DOHH2 (cell line): ENCODE data around the gene AKNA.

ENCODE experiments used
- H3F3A ChIP-seq: fragments of 200-600 bp; sonication (generic), shearing (Covaris generic); 2 replicates; pipeline ENCODE4 v1.6.0; 2016; ENCODE audit warnings: antibody characterized with exemption, mild to moderate bottlenecking; ENCODE audit not compliant: control insufficient read depth, insufficient read depth
- H3K27ac ChIP-seq: fragments of 200-600 bp; sonication (generic); 2 replicates; pipeline ENCODE4 v1.5.1; 2014; ENCODE audit warnings: low read depth, mild to moderate bottlenecking, low read length, moderate library complexity
- H3K27me3 ChIP-seq: fragments of 200-600 bp; sonication (generic); 2 replicates; pipeline ENCODE4 v1.6.1; 2014; ENCODE audit warnings: mild to moderate bottlenecking, low read length, mixed read lengths; ENCODE audit not compliant: control insufficient read depth
- H3K36me3 ChIP-seq: fragments of 200-600 bp; sonication (generic); 2 replicates; pipeline ENCODE4 v1.6.1; 2014; ENCODE audit warnings: mild to moderate bottlenecking, low read length, moderate library complexity, mixed read lengths; ENCODE audit not compliant: control insufficient read depth
- H3K4me1 ChIP-seq: fragments of 200-600 bp; sonication (generic); 2 replicates; pipeline ENCODE4 v1.6.1; 2014; ENCODE audit warnings: mild to moderate bottlenecking, low read length, mixed read lengths; ENCODE audit not compliant: control insufficient read depth
- H3K4me2 ChIP-seq: fragments of 200-600 bp; sonication (generic); 2 replicates; pipeline ENCODE4 v1.6.0; 2014; ENCODE audit warnings: mild to moderate bottlenecking, low read length, moderate library complexity
- H3K4me3 ChIP-seq: fragments of 200-600 bp; sonication (generic); 2 replicates; pipeline ENCODE4 v1.5.1; 2014; ENCODE audit warnings: mild to moderate bottlenecking, low read length, mixed read lengths
- H3K79me2 ChIP-seq: fragments of 200-600 bp; sonication (generic); 2 replicates; pipeline ENCODE4 v1.6.1; 2014; ENCODE audit warnings: mild to moderate bottlenecking, low read length, mixed read lengths; ENCODE audit not compliant: control insufficient read depth
- H3K9me2 ChIP-seq: fragments of 200-600 bp; sonication (generic); replicated peaks from 2 replicates; pipeline ENCODE4 v1.6.1; 2014; ENCODE audit warnings: mild to moderate bottlenecking, low read length, mixed read lengths; ENCODE audit not compliant: control insufficient read depth
- H3K9me3 ChIP-seq: fragments of 200-600 bp; sonication (generic); 2 replicates; pipeline ENCODE4 v1.6.1; 2014; ENCODE audit warnings: antibody characterized with exemption, low read length, mixed read lengths; ENCODE audit not compliant: control insufficient read depth, insufficient read depth
- H4K20me1 ChIP-seq: fragments of 200-600 bp; sonication (generic); 2 replicates; pipeline ENCODE4 v1.6.0; 2014; ENCODE audit warnings: low read depth, mild to moderate bottlenecking, antibody characterized with exemption, low read length, moderate library complexity; ENCODE audit not compliant: control insufficient read depth, insufficient read depth
- CTCF ChIP-seq: fragments of 200-600 bp; sonication (generic); IDR thresholded peaks from one replicate; pipeline ENCODE4 v1.5.1; 2014; ENCODE audit warnings: antibody characterized with exemption, mild to moderate bottlenecking, low read depth, low read length; ENCODE audit not compliant: poor library complexity, severe bottlenecking
- EZH2phosphoT487 ChIP-seq: fragments of 200-600 bp; sonication (generic); IDR thresholded peaks from 2 replicates; pipeline ENCODE4 v1.6.1; 2017; ENCODE audit warnings: borderline replicate concordance, mild to moderate bottlenecking, antibody characterized with exemption, low read length, moderate library complexity, mixed read lengths

AKNA gene

DNA sequence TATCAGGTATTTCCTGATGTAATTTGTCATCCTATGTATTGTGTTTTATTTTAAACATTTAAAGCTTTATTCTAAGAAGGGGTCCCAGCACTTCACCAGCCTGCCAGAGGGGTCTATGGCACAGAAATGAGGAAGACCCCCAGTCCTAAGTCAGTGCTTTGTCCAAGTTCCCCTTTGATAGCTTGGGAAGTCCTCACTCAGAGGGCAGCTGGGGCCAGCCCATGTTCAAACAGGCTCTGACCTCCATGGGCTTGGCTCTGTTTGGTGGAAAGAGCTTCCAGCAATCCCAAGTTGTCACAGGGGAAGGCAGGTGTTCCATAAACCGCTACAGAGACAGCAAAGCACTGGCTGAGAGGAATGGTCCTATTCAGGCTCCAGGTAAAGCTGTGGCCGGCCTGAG lies 26.6 kb upstream of the AKNA start:
- Histone ChIP-seq H3K4me3 (no peak overlapping the region), H3K4me2 (no peak overlapping the region), H3K36me3 (no peaks in the 10 kb centered on the region), H3K4me1 (no peaks in the 10 kb centered on the region), H4K20me1 (no peaks in the 10 kb centered on the region), H3K27ac (no peak overlapping the region), H3K9me2 (no peaks in the 10 kb centered on the region), H3K9me3 (no peaks in the 10 kb centered on the region), H3K27me3 (no peaks in the 10 kb centered on the region), H3F3A (no peaks in the 10 kb centered on the region), H3K79me2 (no peaks in the 10 kb centered on the region)
- TF ChIP-seq EZH2phosphoT487 (no peak), CTCF (no peak)

DNA sequence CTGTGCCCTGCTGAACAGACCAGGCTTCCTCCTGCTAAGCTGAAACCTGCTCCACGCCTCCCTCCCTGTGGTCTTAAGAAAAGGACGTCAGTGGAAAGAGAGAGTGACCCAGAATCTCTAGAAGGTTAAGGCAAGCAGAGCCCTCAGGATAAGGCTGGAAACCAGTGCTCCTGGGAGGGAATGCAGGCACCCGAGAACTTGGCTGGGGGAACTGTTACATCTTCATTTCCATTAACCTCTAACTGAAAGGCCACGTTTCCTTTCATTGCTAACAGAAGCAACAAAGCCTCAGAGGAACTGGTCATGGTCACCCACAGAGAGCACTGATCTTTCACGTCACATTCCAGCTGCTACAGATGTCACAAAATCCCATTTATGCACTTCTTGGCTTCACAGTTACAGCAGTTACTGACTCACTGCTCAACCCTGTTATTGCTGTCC lies 26.1 kb upstream of the AKNA start:
- TF ChIP-seq CTCF = no peak
- TF ChIP-seq EZH2phosphoT487 = no peak
- Histone ChIP-seq H3F3A (no peaks in the 10 kb centered on the region), H3K36me3 (no peaks in the 10 kb centered on the region), H3K4me3 (no peak overlapping the region), H3K9me2 (no peaks in the 10 kb centered on the region), H3K79me2 (no peaks in the 10 kb centered on the region), H4K20me1 (no peaks in the 10 kb centered on the region), H3K4me1 (no peaks in the 10 kb centered on the region), H3K27ac (no peak overlapping the region), H3K27me3 (no peaks in the 10 kb centered on the region), H3K9me3 (no peaks in the 10 kb centered on the region), H3K4me2 (no peak overlapping the region)

DNA sequence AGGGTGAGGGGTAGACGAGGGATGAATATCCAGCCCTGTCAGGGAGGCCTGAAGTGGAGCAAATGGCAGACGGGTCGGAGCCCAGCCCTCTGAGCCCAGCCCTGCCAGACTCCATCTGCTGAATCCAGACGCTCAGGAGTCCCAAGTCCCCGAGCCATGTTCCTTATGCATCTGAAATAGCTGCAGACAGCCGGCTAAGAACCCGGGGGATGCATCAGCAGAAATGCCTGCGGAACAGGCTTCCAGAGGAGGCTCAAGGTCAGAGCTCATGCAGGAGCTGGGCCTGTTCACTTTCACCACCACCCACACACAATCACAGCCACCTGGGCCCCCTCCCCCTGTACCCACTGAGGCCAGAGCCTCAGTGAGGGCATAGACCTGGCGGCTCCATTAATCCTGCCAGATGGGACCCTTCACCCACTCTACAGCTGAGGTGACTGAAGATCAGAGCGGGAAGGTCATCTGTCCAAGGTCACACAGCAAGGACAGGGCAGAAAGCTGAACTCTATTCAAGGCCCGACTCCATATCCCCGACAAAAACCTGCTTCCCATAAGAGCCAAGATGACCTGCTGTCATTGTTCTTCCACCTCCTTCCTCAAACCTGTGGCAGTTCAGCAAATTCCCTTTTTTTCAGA lies 24.4 kb upstream of the AKNA start:
- Histone ChIP-seq H3K4me3 (no peak overlapping the region), H4K20me1 (no peaks in the 10 kb centered on the region), H3F3A (no peaks in the 10 kb centered on the region), H3K9me2 (no peaks in the 10 kb centered on the region), H3K9me3 (no peaks in the 10 kb centered on the region), H3K79me2 (no peaks in the 10 kb centered on the region), H3K27ac (no peak overlapping the region), H3K4me2 (no peak overlapping the region), H3K4me1 (no peaks in the 10 kb centered on the region), H3K36me3 (no peaks in the 10 kb centered on the region), H3K27me3 (no peaks in the 10 kb centered on the region)
- TF ChIP-seq CTCF = no peak
- no peak for TF ChIP-seq EZH2phosphoT487
